Measurements from ENCODE around the gene GRID2. TPM values are rescaled to one million over a fixed set of nuclear protein-coding genes. Genes with fewer than 3 reads are reported as not detected.
"Not testable (repeated sequence)": the region's sequence is repeated elsewhere in the genome, so short reads cannot be mapped to it uniquely, and the experiment has no call there.

GRID2 gene
- total and polyA plus RNA-seq, 2 donors (not counting 1 experiment from before 2014, with no cell fraction given), result under 0.01 to 0.02 TPM

GRCh38 chr4:93299118-93299517 is 995.4 kb downstream of the GRID2 start:
- TF ChIP-seq EZH2 (IDR thresholded peaks at IDR 0.05; ENCODE audit: low read length, missing control alignments), result no peak
- no peak for TF ChIP-seq CTCF (conservative IDR thresholded peaks at IDR 0.05 in 1 of 2, IDR thresholded peaks at IDR 0.05 in 1 of 2; ENCODE audit: low read depth in 1 of 2, low read length in 2 of 2)
- Histone ChIP-seq H3K9ac (ENCODE audit: insufficient read depth, low read length) (no peak overlapping the region), H3K36me3 (ENCODE audit: control insufficient read depth, insufficient read depth, low read length) (no peaks in the 10 kb centered on the region), H3K4me2 (ENCODE audit: extremely low read depth, insufficient read depth, low read length) (no peak overlapping the region), H4K20me1 (ENCODE audit: control insufficient read depth, extremely low read depth, insufficient read depth, low read length) (no peaks in the 10 kb centered on the region), H3K4me3 (replicated peaks in 1 of 4; ENCODE audit: control extremely low read depth in 1 of 4, insufficient read depth in 1 of 4, low read depth in 3 of 4, low read length in 4 of 4) (no peak overlapping the region), H3K4me1 (ENCODE audit: control insufficient read depth, extremely low read depth, insufficient read depth, low read length) (no peaks in the 10 kb centered on the region), H3K27me3 (ENCODE audit: control insufficient read depth, insufficient read depth, low read length) (no peaks in the 10 kb centered on the region), H3K9me3 (ENCODE audit: control insufficient read depth, insufficient read depth, low read depth, low read length) (no peaks in the 10 kb centered on the region), H3K79me2 (ENCODE audit: control insufficient read depth, insufficient read depth, low read length) (no peaks in the 10 kb centered on the region), H3K27ac (ENCODE audit: insufficient read depth, low read length) (no peak overlapping the region), H2AFZ (ENCODE audit: low read length) (no peak overlapping the region)
- DNase-seq (ENCODE audit: low read depth in 2 of 2), result no peak

- H3K79me2 ChIP-seq (ENCODE audit: control insufficient read depth, insufficient read depth, low read length); H4K20me1 ChIP-seq (ENCODE audit: control insufficient read depth, extremely low read depth, insufficient read depth, low read length); H3K9ac ChIP-seq (ENCODE audit: insufficient read depth, low read length); H3K4me3 ChIP-seq (replicated peaks in 1 of 4; ENCODE audit: control extremely low read depth in 1 of 4, insufficient read depth in 1 of 4, low read depth in 3 of 4, low read length in 4 of 4); H3K27me3 ChIP-seq (ENCODE audit: control insufficient read depth, insufficient read depth, low read length); H3K36me3 ChIP-seq (ENCODE audit: control insufficient read depth, insufficient read depth, low read length); H3K4me2 ChIP-seq (ENCODE audit: extremely low read depth, insufficient read depth, low read length); H3K9me3 ChIP-seq (ENCODE audit: control insufficient read depth, insufficient read depth, low read depth, low read length); H2AFZ ChIP-seq (ENCODE audit: low read length); DNase-seq (ENCODE audit: low read depth in 2 of 2); H3K4me1 ChIP-seq (ENCODE audit: control insufficient read depth, extremely low read depth, insufficient read depth, low read length); H3K27ac ChIP-seq (ENCODE audit: insufficient read depth, low read length): not testable (repeated sequence)
Observed at GRCh38 chr4:93300780-93301555, 997.2 kb downstream of the GRID2 start.

- Histone ChIP-seq H3K9me3 (ENCODE audit: control insufficient read depth, insufficient read depth, low read depth, low read length) (no peaks in the 10 kb centered on the region), H3K79me2 (ENCODE audit: control insufficient read depth, insufficient read depth, low read length) (no peaks in the 10 kb centered on the region), H4K20me1 (ENCODE audit: control insufficient read depth, extremely low read depth, insufficient read depth, low read length) (no peaks in the 10 kb centered on the region), H3K27ac (ENCODE audit: insufficient read depth, low read length) (no peak overlapping the region), H3K4me3 (replicated peaks in 1 of 4; ENCODE audit: control extremely low read depth in 1 of 4, insufficient read depth in 1 of 4, low read depth in 3 of 4, low read length in 4 of 4) (no peak overlapping the region), H2AFZ (ENCODE audit: low read length) (no peak overlapping the region), H3K4me2 (ENCODE audit: extremely low read depth, insufficient read depth, low read length) (no peak overlapping the region), H3K27me3 (ENCODE audit: control insufficient read depth, insufficient read depth, low read length) (no peaks in the 10 kb centered on the region), H3K4me1 (ENCODE audit: control insufficient read depth, extremely low read depth, insufficient read depth, low read length) (no peaks in the 10 kb centered on the region), H3K36me3 (ENCODE audit: control insufficient read depth, insufficient read depth, low read length) (no peaks in the 10 kb centered on the region), H3K9ac (ENCODE audit: insufficient read depth, low read length) (no peak overlapping the region)
- TF ChIP-seq EZH2 (IDR thresholded peaks at IDR 0.05; ENCODE audit: low read length, missing control alignments) (no peak), CTCF (conservative IDR thresholded peaks at IDR 0.05 in 1 of 2, IDR thresholded peaks at IDR 0.05 in 1 of 2; ENCODE audit: low read depth in 1 of 2, low read length in 2 of 2) (no peak)
- no peak for DNase-seq (ENCODE audit: low read depth in 2 of 2)
Observed at GRCh38 chr4:93302310-93302709, 998.5 kb downstream of the GRID2 start.

All from fibroblast of lung (primary cell).